Activated CD8-positive, alpha-beta memory T cell treated with anti-CD3 and anti-CD28 coated beads, Interleukin-2, amount 10 ng/mL, durations not matched to agents 7 days and 5 days (primary cell): ENCODE data around the gene JAKMIP2. TPM values are rescaled to one million over a fixed set of nuclear protein-coding genes. Genes with fewer than 3 reads are reported as not detected.
A peak's percentile ranks its signal among the peaks of the same experiment; 100 is the strongest.

Source experiments
- ATAC-seq: fragments of 150-1000 bp; cut with Tn5 transposase; one replicate; pipeline ENCODE4 v1.10.0; 2021; ENCODE audit warnings: moderate library complexity
- CTCF ChIA-PET: fragments of 350-600 bp; sonication (Branson Sonifier 250); formaldehyde crosslinking; loops from one replicate; lab custom pipeline; 2021; ENCODE audit warnings: antibody characterized with exemption; lab: Charles Lee
- DNase-seq: peaks from one replicate; pipeline ENCODE4 v3.0.0-alpha.2; 2020
- H3K27ac Mint-ChIP-seq: one replicate; pipeline ENCODE4 v1.8.0; 2021; ENCODE audit warnings: mild to moderate bottlenecking, mixed read lengths
- H3K27me3 Mint-ChIP-seq: one replicate; pipeline ENCODE4 v1.8.0; 2021; ENCODE audit warnings: mixed read lengths
- H3K36me3 Mint-ChIP-seq: one replicate; pipeline ENCODE4 v1.8.0; 2021; ENCODE audit warnings: mild to moderate bottlenecking, mixed read lengths
- H3K4me1 Mint-ChIP-seq: one replicate; pipeline ENCODE4 v1.8.0; 2021; ENCODE audit warnings: mixed read lengths
- H3K4me3 Mint-ChIP-seq: one replicate; pipeline ENCODE4 v1.8.0; 2021; ENCODE audit warnings: mild to moderate bottlenecking, moderate library complexity, mixed read lengths
- H3K9me3 Mint-ChIP-seq: one replicate; pipeline ENCODE4 v1.8.0; 2022; ENCODE audit warnings: low read depth, mixed read lengths
- total RNA-seq, 2 experiments: library from RNA; stranded (reverse); gene quantifications; one replicate each; pipeline ENCODE4 v1.2.3, GENCODE V29; 2021

JAKMIP2 gene
- total RNA-seq, 2 experiments from 2014 or later: 5.2 to 6.1 TPM

DNA sequence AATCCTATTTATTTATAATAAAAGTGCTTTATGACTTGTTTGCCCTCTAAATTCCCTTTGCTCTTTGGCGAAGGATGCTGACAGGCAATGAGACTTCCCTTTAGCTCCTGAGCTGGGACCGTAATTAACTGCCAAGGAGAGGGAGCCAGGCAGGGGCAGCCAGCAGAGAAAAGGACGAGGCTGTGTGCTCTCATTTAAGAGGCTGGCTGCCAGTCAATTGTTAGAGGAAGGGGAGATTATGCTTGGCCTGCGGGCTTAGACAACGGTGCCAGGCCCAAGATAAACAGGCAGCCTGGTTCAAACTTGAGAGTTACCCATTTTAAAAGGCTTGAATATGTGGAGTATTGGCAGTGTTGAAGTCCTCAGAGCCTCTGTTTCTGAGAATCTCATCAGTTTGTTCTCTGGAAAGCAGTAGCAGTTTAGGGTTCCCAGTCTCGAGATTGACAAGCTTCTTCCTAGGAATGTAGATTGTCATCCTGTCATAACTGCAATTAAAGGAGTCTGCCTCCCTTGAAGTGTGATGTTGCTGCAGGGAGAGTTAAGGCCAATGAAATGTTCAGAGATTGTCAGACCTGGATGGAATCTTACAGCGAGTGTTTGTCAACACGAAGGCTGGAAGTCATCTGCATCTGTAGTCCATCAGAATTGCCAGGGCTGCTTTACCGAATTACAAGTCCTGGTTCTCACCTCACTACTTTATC is 113.2 kb downstream of the JAKMIP2 start:
- ATAC-seq: no peak
- peaks cover 2% of the 10 kb centered on the region for H3K36me3 Mint-ChIP-seq
- no peaks in the 10 kb centered on the region for H3K4me1 Mint-ChIP-seq
- CTCF ChIA-PET: no interaction called here
- no peaks in the 10 kb centered on the region for H3K27me3 Mint-ChIP-seq
- H3K27ac Mint-ChIP-seq: no peak overlapping the region
- no peaks in the 10 kb centered on the region for H3K9me3 Mint-ChIP-seq
- no peak for DNase-seq
- no peak overlapping the region for H3K4me3 Mint-ChIP-seq

DNA sequence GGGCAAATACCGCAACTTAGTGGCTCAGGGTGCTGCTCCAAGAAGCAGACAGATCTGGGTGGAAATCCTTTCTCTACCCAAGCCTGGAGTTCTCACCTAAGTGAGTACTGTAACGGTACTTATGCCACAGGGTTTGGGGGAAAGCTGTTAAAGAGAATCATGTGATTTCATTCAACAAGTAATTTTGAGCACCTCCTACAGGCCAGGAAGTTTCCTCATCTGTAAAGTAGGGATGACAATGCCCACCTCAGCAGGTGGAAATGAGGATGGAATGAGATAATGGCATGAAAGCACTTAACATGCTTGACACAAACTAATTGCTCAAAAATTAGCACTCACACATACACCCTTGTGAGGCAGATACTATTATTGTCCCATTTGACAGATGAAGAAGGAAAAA is 114.1 kb downstream of the JAKMIP2 start:
- Mint-ChIP-seq H3K27ac (no peak overlapping the region), H3K4me3 (no peak overlapping the region)
- CTCF ChIA-PET: no interaction called here

DNA sequence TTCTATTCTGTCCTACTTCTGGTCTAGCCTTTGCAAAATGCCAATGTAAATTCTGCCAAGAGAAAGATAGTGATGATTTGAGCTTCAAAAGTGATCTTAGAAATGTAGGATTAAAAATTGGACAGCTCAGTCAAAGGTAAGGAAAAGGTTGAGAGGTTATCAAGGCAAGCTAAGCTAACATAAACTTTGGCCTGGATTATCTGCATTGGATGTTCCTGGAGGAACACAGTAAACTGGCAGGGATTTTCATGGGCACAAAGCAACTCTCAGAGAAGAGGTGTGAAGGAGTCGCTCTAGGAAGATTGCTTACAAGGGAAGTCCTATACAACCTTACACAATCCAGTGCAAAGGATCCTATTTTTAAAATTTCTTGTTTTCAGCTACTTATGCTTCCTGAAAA is 115.2 kb downstream of the JAKMIP2 start:
- Mint-ChIP-seq H3K27me3 (no peaks in the 10 kb centered on the region), H3K27ac (no peak overlapping the region), H3K4me3 (no peak overlapping the region), H3K4me1 (no peaks in the 10 kb centered on the region), H3K9me3 (no peaks in the 10 kb centered on the region), H3K36me3 (peaks cover 2% of the 10 kb centered on the region)
- CTCF ChIA-PET: interaction anchor here (0.6 to 1.8 kb wide), 2 partner anchors 12 to 115 kb away, joined by 3 to 4 read pairs; no protein-coding TSS in a partner anchor
- DNase-seq (no peak), ATAC-seq (no peak)

More for the DNA sequence above, 114.1 kb downstream of the JAKMIP2 start:
- no peaks in the 10 kb centered on the region for H3K27me3 Mint-ChIP-seq
- DNase-seq (no peak), ATAC-seq (no peak)
- peaks cover 2% of the 10 kb centered on the region for H3K36me3 Mint-ChIP-seq
- H3K4me1 Mint-ChIP-seq: no peaks in the 10 kb centered on the region
- no peaks in the 10 kb centered on the region for H3K9me3 Mint-ChIP-seq

DNA sequence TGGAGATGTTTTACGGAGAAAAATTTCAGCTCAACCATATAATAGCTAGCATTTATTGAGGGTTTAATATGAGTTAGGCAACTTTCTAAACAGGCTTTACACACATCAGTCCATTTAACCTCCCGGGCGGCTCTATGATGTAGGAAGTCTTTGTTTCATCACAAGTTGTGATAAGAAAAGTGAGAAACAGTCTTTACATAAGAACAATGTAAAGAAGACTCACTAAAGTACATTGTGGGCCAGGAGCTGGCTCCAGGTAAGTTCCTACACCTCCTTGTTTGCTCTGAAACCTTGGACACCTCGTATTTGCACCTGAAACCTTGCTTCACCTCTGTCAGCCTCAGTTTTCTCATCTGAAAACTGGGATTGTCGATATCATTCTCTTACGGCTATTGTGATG is 116.1 kb downstream of the JAKMIP2 start:
- H3K27me3 Mint-ChIP-seq: no peaks in the 10 kb centered on the region
- CTCF ChIA-PET: interaction anchor here (1.8 kb wide), 1 partner anchor 12 kb away, joined by 4 read pairs; no protein-coding TSS in a partner anchor
- no peak overlapping the region for H3K4me3 Mint-ChIP-seq
- no peak for DNase-seq
- no peak overlapping the region for H3K27ac Mint-ChIP-seq
- no peaks in the 10 kb centered on the region for H3K4me1 Mint-ChIP-seq
- no peak for ATAC-seq
- peaks cover 2% of the 10 kb centered on the region for H3K36me3 Mint-ChIP-seq
- H3K9me3 Mint-ChIP-seq: no peaks in the 10 kb centered on the region

DNA sequence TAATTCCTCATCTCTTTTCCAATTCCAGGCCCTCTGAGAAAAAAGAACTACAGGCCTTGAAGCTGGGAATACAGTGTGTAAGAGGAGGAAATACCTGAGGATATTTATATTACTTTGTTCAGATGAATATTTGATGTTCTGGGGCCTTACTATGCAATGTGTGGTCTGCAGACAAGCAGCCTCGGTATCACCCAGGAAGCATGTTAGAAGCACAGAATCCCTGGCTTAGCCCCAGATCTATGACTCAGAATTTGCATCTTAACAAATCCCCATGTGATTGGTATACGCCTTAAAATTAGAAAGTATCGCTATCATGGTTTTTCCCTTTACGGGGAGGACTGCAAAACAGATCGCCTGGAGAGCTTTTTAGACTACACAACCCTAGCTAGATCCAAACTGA is 121.0 kb downstream of the JAKMIP2 start:
- DNase-seq (no peak), ATAC-seq (no peak)
- Mint-ChIP-seq H3K9me3 (peaks cover 2% of the 10 kb centered on the region), H3K4me1 (peaks cover 4% of the 10 kb centered on the region), H3K27ac (no peak overlapping the region), H3K36me3 (peaks cover 8% of the 10 kb centered on the region), H3K27me3 (no peaks in the 10 kb centered on the region), H3K4me3 (no peak overlapping the region)
- CTCF ChIA-PET: no interaction called here

DNA sequence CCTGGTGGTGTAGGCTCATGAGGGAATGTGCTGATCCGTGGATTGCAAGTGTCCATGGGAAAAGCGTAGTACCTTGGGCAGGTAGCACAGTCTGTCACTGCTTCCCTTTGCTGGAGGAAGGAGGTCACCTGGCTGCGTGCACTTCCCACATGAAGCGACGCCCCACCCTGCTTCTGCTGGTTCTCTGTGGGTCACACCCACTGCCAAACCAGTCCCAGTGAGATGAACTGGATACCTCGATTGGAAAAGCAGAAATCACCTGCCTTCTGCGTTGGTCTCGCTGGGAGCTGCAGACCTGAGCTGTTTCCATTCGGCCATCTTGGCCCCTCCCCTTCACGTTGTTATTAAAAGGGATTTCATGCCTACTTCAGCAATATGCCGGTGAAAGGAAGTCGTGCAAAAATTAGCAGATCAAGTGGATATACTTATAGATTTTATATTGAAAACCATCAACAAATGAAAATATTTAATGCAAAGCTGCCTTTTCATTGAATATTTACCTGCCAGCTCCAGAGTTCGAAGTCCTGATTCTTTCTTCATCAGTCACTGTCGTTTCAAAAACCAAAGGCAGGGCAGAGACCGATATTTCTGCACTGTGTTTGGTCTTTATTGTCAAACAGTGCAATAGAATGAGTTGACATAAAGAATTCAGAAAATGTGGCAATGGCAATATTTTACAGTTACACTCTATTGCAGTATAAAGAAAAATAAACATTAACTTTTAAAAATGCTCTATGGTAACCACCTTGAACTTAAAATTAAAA is 123.2 kb downstream of the JAKMIP2 start:
- CTCF ChIA-PET: no interaction called here
- no peak for ATAC-seq
- H3K9me3 Mint-ChIP-seq: peaks cover 8% of the 10 kb centered on the region
- H3K4me3 Mint-ChIP-seq: no peak overlapping the region
- DNase-seq: no peak
- H3K36me3 Mint-ChIP-seq: peaks cover 8% of the 10 kb centered on the region
- no peak overlapping the region for H3K27ac Mint-ChIP-seq
- H3K4me1 Mint-ChIP-seq: peaks cover 4% of the 10 kb centered on the region
- H3K27me3 Mint-ChIP-seq: no peaks in the 10 kb centered on the region

DNA sequence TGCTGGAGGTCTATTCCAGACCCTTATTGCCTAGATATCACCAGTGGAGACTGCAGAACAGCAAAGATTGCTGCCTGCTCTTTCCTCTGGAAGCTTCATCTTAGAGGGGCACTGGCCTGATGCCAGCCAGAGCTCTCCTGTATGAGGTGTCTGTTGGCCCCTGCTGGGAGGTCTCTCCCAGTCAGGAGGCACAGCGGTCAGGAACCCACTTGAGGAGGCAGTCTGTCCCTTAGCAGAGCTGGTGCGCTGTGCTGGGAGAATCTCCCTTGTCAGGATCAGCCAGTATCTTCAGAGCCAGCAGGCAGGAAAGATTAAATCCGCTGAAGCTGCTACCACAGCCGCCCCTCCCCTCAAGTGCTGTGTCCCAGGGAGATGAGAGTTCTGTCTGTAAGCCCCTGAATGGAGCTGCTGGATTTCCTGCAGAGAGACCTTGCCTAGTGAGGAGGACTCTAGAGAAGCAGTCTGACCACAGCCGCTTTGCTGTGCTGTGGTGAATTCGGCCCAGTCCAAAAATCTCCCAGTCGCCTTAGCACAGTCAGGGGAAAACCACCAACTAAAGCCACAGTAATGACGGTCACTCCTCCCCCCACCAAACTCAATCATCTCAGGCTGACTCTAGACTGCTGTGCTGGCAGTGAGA is 124.1 kb downstream of the JAKMIP2 start:
- ATAC-seq: no peak
- peaks cover 8% of the 10 kb centered on the region for H3K9me3 Mint-ChIP-seq
- peaks cover 8% of the 10 kb centered on the region for H3K36me3 Mint-ChIP-seq
- H3K27ac Mint-ChIP-seq: no peak overlapping the region
- no peaks in the 10 kb centered on the region for H3K27me3 Mint-ChIP-seq
- no peak overlapping the region for H3K4me3 Mint-ChIP-seq
- peak; percentile 46 for DNase-seq
- H3K4me1 Mint-ChIP-seq: peaks cover 4% of the 10 kb centered on the region
- CTCF ChIA-PET: no interaction called here

DNA sequence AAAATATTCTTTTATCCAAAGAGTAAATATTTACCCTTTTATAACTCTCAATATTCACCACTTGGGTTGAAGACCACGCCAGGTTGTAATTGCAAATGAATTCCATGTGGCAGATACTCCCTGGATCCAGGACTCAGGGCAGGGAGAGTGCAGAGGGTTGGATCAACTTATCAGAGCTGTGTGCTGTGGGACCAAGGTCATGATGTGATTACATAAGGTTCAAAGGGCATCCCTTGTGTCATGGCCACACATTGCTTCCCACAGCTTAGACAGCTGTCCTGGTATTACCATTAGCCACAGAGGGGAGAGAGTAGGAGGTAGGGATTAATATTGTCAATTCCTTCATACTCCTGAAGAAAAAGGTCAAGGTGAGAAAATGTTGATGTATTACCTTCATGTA is 133.9 kb downstream of the JAKMIP2 start:
- CTCF ChIA-PET: interaction anchor here (0.5 kb wide), 1 partner anchor 999 kb away, joined by 3 read pairs; no protein-coding TSS in a partner anchor
- H3K27ac Mint-ChIP-seq: no peak overlapping the region
- H3K4me3 Mint-ChIP-seq: no peak overlapping the region
- H3K9me3 Mint-ChIP-seq: no peaks in the 10 kb centered on the region
- DNase-seq (no peak), ATAC-seq (no peak)
- no peaks in the 10 kb centered on the region for H3K27me3 Mint-ChIP-seq
- H3K4me1 Mint-ChIP-seq: no peaks in the 10 kb centered on the region
- no peaks in the 10 kb centered on the region for H3K36me3 Mint-ChIP-seq

DNA sequence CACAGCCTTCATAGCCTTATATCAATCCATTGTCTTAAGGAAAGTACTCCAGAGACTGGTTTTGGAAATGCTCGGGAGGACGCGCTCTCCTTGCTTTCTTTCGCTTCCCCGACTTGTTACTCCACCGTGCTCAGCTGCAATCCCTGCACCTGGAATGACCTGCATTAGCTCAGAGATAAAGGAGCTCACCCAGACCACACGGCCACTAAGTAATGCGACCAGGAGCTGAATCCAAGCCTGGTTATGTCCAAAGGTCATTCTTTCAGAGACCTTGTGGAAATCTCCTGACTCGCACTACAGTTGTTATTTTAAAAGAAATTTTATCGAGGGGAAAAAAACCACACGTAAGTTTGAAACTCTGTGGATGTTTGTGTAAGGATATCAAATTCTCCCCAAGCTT is 137.3 kb downstream of the JAKMIP2 start:
- no peak overlapping the region for H3K27ac Mint-ChIP-seq
- H3K4me3 Mint-ChIP-seq: no peak overlapping the region
- no peaks in the 10 kb centered on the region for H3K4me1 Mint-ChIP-seq
- CTCF ChIA-PET: no interaction called here
- ATAC-seq (no peak), DNase-seq (no peak)
- H3K9me3 Mint-ChIP-seq: no peaks in the 10 kb centered on the region
- H3K27me3 Mint-ChIP-seq: no peaks in the 10 kb centered on the region
- no peaks in the 10 kb centered on the region for H3K36me3 Mint-ChIP-seq

DNA sequence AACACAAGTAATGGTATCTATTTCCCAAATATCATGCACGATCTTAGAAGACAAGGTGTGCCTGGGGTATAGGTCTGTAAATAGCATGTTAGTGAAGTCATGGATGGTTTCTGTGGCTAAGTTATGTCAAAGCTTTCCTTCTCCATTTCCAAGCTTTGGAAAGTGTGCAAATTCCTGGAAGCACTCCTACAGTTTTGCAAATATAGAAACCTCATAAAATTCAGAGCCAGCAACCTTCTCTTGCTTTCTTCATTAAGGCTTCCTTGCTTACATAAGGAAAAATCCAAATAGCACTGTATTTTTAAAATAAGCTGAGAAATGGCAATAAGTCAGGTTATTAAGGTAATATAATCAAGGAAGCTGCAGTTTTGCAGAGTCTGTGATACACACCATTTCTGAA is 138.1 kb downstream of the JAKMIP2 start:
- DNase-seq: no peak
- H3K27ac Mint-ChIP-seq: no peak overlapping the region
- H3K9me3 Mint-ChIP-seq: no peaks in the 10 kb centered on the region
- no peak overlapping the region for H3K4me3 Mint-ChIP-seq
- H3K27me3 Mint-ChIP-seq: no peaks in the 10 kb centered on the region
- no peaks in the 10 kb centered on the region for H3K36me3 Mint-ChIP-seq
- no peaks in the 10 kb centered on the region for H3K4me1 Mint-ChIP-seq
- no peak for ATAC-seq
- CTCF ChIA-PET: no interaction called here

DNA sequence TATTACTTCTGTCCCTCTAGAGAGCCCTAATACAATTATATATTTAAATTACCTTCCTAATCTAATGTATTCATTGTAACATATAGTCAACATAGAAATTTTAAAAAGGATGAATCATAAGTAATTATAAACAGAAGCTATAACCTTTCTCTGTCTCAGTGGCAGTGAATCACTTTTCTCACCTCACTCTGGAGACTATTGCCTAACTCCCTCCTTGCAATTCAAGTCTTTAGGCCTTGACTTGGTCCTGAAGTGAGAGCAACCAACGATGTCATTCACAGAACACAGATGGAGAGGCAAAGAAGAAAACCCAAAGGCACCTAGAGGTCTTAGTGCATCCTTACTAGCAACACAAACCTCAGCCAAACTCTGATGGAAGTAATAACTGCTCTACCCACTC is 139.4 kb downstream of the JAKMIP2 start:
- no peaks in the 10 kb centered on the region for H3K36me3 Mint-ChIP-seq
- no peak overlapping the region for H3K4me3 Mint-ChIP-seq
- no peaks in the 10 kb centered on the region for H3K4me1 Mint-ChIP-seq
- H3K27me3 Mint-ChIP-seq: no peaks in the 10 kb centered on the region
- no peaks in the 10 kb centered on the region for H3K9me3 Mint-ChIP-seq
- CTCF ChIA-PET: interaction anchor here (1.0 kb wide), 1 partner anchor 15 kb away, joined by 3 read pairs; no protein-coding TSS in a partner anchor
- ATAC-seq (no peak), DNase-seq (no peak)
- H3K27ac Mint-ChIP-seq: no peak overlapping the region

DNA sequence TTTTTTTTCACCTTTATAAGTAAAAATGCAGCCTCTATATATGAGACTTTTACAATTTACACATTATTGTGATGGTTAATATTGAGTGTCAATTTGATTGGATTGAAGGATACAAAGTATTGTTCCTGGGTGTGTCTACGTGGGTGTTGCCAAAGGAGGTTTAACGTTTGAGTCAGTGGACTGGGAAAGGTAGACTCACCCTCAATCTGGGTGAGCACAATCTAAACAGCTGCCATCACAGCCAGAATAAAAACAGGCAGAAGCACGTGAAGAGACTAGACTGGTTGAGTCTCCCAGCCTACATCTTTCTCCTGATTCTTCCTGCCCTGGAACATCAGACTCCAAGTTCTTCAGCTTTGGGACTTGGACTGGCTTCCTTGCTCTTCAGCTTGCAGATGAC is 139.9 kb downstream of the JAKMIP2 start:
- Mint-ChIP-seq H3K4me3 (no peak overlapping the region), H3K9me3 (no peaks in the 10 kb centered on the region), H3K4me1 (no peaks in the 10 kb centered on the region), H3K36me3 (no peaks in the 10 kb centered on the region), H3K27me3 (no peaks in the 10 kb centered on the region), H3K27ac (no peak overlapping the region)
- ATAC-seq (no peak), DNase-seq (no peak)
- CTCF ChIA-PET: interaction anchor here (1.0 kb wide), 1 partner anchor 15 kb away, joined by 3 read pairs; no protein-coding TSS in a partner anchor

DNA sequence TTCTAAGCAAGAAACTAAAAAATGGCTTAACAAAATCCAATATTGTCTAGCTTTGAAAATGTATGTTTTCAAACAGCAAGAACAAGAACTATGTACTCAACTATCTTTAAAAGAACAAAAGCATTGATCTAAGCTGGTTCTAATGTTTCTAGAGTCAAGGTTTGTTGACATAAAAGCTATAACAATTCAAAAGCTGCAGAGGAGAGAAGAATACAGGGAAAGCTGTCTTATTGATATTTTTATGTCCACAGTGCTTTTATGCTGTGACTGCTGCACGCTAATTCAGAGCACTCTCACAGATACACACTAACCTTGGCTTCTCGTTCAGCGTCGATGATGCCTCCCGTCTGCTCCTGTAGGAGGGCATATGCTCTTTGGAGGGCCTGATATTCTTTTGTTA is 143.2 kb downstream of the JAKMIP2 start:
- H3K9me3 Mint-ChIP-seq: no peaks in the 10 kb centered on the region
- CTCF ChIA-PET: interaction anchor here (1.0 to 1.1 kb wide), 2 partner anchors 10 to 11 kb away, joined by 3 to 4 read pairs; no protein-coding TSS in a partner anchor
- DNase-seq (no peak), ATAC-seq (no peak)
- H3K36me3 Mint-ChIP-seq: no peaks in the 10 kb centered on the region
- H3K27ac Mint-ChIP-seq: no peak overlapping the region
- no peaks in the 10 kb centered on the region for H3K27me3 Mint-ChIP-seq
- no peaks in the 10 kb centered on the region for H3K4me1 Mint-ChIP-seq
- H3K4me3 Mint-ChIP-seq: no peak overlapping the region
